Stimulated activated naive CD8-positive, alpha-beta T cell treated with anti-CD3 and anti-CD28 coated beads, Interleukin-15, amount 100 ng/mL, for 72 hours (primary cell): ENCODE measurements around the gene TIGD1.

Experiments
- ATAC-seq: fragments of 150-1000 bp; cut with Tn5 transposase; 2 replicates; pipeline ENCODE4 v1.10.0; 2021; ENCODE audit warnings: mild to moderate bottlenecking, moderate library complexity
- DNase-seq, 2 donors: peaks; one replicate each; pipeline ENCODE4 v3.0.0; 2021 to 2022
- H3K27ac Mint-ChIP-seq, 2 donors: one replicate each; pipeline ENCODE4 v1.8.0; 2022; ENCODE audit warnings: mild to moderate bottlenecking in 2 of 2, mixed read lengths in 2 of 2, moderate library complexity in 2 of 2
- H3K27me3 Mint-ChIP-seq: one replicate; pipeline ENCODE4 v1.8.0; 2022; ENCODE audit warnings: mixed read lengths
- H3K4me1 Mint-ChIP-seq: one replicate; pipeline ENCODE4 v1.8.0; 2022; ENCODE audit warnings: mild to moderate bottlenecking, mixed read lengths
- H3K4me3 Mint-ChIP-seq, 2 donors: one replicate each; pipeline ENCODE4 v1.8.0; 2022; ENCODE audit warnings: mild to moderate bottlenecking in 2 of 2, mixed read lengths in 2 of 2, moderate library complexity in 1 of 2
- H3K9me3 Mint-ChIP-seq, 2 donors: one replicate each; pipeline ENCODE4 v1.8.0; 2022; ENCODE audit warnings: mixed read lengths in 2 of 2

Gene TIGD1

DNA sequence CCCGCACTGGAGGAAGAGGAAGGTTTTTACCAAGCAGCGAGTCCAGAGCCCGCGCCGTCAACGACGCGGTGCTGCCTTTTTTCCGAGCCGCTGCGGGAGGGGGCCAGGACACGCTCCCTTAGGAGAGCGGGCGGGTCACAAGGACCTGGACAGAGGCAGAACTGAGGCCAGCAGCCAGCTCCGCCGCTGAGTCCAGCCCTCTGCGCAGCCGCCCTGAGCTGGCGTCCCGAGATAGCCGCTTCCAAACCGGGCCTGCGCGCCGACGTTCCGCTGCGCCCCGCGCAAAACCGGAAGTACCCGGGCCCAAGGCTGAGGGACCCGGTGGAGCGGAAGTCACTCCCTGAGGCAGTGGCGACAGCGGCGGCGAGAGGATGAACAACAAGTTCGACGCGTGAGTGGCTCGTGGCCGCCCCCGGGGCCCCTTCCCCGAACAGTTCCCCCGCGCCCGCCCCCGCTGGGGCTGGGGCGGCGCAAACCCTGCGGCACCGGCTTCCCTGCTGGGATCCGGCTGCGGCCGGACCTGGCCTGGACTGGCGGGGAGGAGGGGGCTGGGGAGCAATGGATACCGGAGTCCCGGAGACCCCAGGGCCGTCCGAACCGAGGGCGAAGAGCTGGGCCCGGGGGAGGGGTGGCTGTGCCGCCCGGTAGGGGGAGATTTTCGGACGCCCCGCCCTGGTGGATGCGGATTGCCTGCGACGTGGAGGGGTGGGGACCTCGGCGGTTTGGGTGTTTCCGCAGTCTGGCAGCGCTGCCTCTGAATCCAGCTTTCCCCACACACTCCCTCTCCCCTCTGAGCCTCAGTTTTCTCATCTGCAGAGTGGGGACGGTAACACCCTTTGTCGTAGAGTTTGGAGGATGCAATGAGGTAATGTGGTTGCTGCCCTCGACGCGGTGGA, at the start of gene TIGD1, which contains the start of gene EIF4E2:
TIGD1 (minus strand) TSS at position 204 of the 896 bp plus-strand sequence. CDS start 675 bp downstream, outside the sequence.
EIF4E2 (plus strand) TSS at position 336 of the 896 bp plus-strand sequence; CDS start at position 372, 36 bp downstream.
- H3K4me3 Mint-ChIP-seq, result peak within 1 kb of the TSS; percentile 98
- ATAC-seq, result peak; percentile 98
- H3K27ac Mint-ChIP-seq, result peak within 1 kb of the TSS; percentile 100
- DNase-seq, result peak; percentile 92 to 95
- H3K9me3 Mint-ChIP-seq, result peaks cover 4 to 7% of the 10 kb centered on the region in 2 donors
- peaks cover 76% of the 10 kb centered on the region for H3K4me1 Mint-ChIP-seq
- no peaks in the 10 kb centered on the region for H3K27me3 Mint-ChIP-seq

DNA sequence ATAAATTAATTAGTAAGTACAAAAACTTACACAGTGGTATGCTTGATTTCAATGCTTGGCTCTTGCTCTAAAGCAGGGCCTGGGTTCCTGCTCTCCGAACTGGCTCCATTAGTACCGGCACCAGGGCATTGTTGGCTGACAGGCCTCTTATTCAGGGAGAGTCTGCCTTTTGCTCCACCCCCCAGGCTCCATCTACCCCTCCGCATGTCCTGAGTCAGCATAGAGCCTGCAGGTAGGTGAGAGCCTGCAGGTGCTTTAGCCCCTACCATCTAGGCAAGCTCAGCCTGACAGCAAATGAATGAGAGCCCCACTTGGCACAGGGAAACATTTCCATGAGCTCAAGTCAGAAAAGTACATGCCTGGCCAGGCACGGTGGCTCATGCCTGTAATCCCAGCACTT, 47.9 kb upstream of the TIGD1 start:
- Mint-ChIP-seq H3K27ac (no peak overlapping the region), H3K9me3 (no peaks in the 10 kb centered on the region), H3K27me3 (no peaks in the 10 kb centered on the region), H3K4me1 (peaks cover 1% of the 10 kb centered on the region), H3K4me3 (no peak overlapping the region)
- ATAC-seq (no peak), DNase-seq (no peak)

DNA sequence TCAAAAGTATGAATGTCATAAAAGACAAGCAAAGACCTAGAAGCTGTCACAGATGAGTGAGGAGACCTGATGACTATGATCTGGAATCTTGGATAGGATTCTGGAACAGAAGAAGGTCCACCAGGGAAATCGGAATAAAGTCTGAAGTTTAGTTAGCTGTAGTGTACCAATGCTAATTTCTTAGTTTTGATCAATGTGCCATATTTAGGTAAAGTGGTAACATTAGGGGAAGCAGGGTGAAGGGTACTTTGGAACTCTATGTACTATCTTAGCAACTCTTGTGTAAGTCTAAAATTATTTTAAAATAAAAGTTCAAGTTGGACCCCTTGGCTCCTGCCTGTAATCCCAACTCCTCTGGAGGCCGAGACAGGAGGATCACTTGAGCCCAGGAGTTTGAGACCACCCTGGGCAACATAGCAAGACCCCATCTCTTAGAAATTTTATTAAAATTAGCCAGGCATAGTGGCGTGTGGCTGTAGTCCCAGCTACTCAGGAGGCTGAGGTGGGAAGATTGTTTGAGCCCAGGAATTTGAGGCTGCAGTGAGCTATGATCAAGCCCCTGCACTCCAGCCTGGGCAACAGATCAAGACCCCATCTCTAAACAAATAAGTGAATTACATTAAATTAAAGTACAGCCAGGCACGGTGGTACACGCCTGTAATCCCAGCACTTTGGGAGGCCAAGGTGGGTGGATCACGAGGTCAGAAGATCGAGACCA, 47.2 kb upstream of the TIGD1 start:
- H3K27me3 Mint-ChIP-seq, result no peaks in the 10 kb centered on the region
- H3K27ac Mint-ChIP-seq, result no peak overlapping the region
- H3K4me3 Mint-ChIP-seq, result no peak overlapping the region
- no peak for ATAC-seq
- H3K9me3 Mint-ChIP-seq, result no peaks in the 10 kb centered on the region
- peaks cover 8% of the 10 kb centered on the region for H3K4me1 Mint-ChIP-seq
- DNase-seq, result no peak

DNA sequence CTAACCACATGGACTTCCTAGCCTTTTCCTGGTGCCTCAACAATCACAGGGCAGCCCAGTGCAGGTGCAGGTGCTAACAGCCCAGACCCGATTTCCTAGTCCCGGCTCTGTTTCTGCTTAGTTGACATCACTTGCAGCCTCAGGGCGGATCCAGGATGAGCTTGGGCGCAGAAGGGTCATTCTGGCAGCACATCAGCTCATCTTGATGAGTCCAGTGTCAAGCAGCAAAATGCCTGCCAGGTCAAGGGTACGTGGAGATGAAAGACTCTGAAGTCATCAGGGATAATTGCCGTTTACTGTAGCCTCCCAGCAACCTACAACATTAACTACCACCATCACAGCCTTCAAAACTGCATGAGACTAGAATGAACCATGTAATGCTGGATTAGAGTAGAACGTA, 43.6 kb upstream of the TIGD1 start:
- H3K27me3 Mint-ChIP-seq, result no peaks in the 10 kb centered on the region
- H3K4me3 Mint-ChIP-seq, result no peak overlapping the region
- no peaks in the 10 kb centered on the region for H3K9me3 Mint-ChIP-seq
- H3K4me1 Mint-ChIP-seq, result peaks cover 8% of the 10 kb centered on the region
- H3K27ac Mint-ChIP-seq, result no peak overlapping the region
- DNase-seq (no peak), ATAC-seq (no peak)

- Mint-ChIP-seq H3K4me3 (no peak overlapping the region), H3K4me1 (peaks cover 8% of the 10 kb centered on the region), H3K27ac (peak overlapping the region in 1 of 2 donors; percentile 79), H3K9me3 (no peaks in the 10 kb centered on the region), H3K27me3 (no peaks in the 10 kb centered on the region)
- ATAC-seq (peak; percentile 49), DNase-seq (no peak)
Measured at GRCh38 chr2:232592772-232593395, 42.5 kb upstream of the TIGD1 start.

- Mint-ChIP-seq H3K4me1 (peaks cover 8% of the 10 kb centered on the region), H3K9me3 (no peaks in the 10 kb centered on the region), H3K27ac (no peak overlapping the region), H3K4me3 (no peak overlapping the region), H3K27me3 (no peaks in the 10 kb centered on the region)
- ATAC-seq (no peak), DNase-seq (no peak)
Measured at GRCh38 chr2:232588680-232589585, 38.6 kb upstream of the TIGD1 start.

DNA sequence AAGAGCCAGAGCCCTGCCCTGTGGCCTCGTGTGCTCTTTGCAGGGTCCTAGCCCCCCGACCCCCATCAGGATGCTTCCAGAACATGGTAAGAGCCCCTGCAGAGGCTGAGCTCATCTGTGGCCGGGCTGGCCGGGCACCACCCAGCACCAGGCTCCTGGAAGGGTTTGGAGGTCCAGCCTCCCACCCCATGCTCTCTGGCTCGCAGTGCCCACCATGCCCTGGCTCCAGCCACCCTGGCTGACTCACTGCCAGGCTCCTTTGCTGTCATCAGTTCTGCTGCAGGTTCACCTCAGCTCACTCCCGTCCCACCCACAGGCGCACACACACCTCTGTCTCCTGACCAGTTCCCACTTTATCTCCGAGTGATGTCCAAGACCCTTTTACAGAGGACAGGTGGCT, 37.7 kb upstream of the TIGD1 start:
- ATAC-seq (no peak), DNase-seq (no peak)
- Mint-ChIP-seq H3K27me3 (no peaks in the 10 kb centered on the region), H3K4me1 (peaks cover 4% of the 10 kb centered on the region), H3K27ac (no peak overlapping the region), H3K9me3 (no peaks in the 10 kb centered on the region), H3K4me3 (no peak overlapping the region)

DNA sequence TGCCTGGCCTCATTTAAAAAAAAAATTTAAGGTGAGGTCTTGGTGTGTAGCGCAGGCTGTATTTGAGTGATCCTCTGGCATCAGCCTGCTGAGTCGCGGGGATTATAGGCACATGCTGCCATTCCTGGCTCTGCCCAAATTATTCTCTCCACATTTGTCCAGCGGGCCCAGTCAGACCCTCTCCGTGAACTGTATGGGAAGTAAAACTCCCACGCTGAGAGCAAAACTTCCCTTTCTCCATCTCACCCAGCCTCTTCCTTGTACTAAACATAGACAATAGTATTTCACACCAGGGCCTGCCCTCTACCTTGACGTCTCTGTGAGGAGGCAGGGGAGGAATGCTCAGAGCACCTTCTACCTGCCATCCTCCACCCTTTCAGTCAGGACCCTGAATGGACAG, 37.2 kb upstream of the TIGD1 start:
- no peak for ATAC-seq
- no peak overlapping the region for H3K27ac Mint-ChIP-seq
- no peaks in the 10 kb centered on the region for H3K4me1 Mint-ChIP-seq
- H3K9me3 Mint-ChIP-seq, result no peaks in the 10 kb centered on the region
- H3K27me3 Mint-ChIP-seq, result no peaks in the 10 kb centered on the region
- H3K4me3 Mint-ChIP-seq, result no peak overlapping the region
- no peak for DNase-seq

- Mint-ChIP-seq H3K4me1 (no peaks in the 10 kb centered on the region), H3K27me3 (no peaks in the 10 kb centered on the region), H3K9me3 (no peaks in the 10 kb centered on the region), H3K27ac (no peak overlapping the region), H3K4me3 (no peak overlapping the region)
- DNase-seq, result no peak
- no peak for ATAC-seq
Measured at GRCh38 chr2:232586943-232587505, 36.7 kb upstream of the TIGD1 start.

- no peak for ATAC-seq
- H3K27ac Mint-ChIP-seq, result no peak overlapping the region
- peaks cover 9% of the 10 kb centered on the region for H3K4me1 Mint-ChIP-seq
- no peak overlapping the region for H3K4me3 Mint-ChIP-seq
- no peaks in the 10 kb centered on the region for H3K27me3 Mint-ChIP-seq
- no peaks in the 10 kb centered on the region for H3K9me3 Mint-ChIP-seq
- DNase-seq, result no peak
Measured at GRCh38 chr2:232584238-232584637, 33.9 kb upstream of the TIGD1 start.

DNA sequence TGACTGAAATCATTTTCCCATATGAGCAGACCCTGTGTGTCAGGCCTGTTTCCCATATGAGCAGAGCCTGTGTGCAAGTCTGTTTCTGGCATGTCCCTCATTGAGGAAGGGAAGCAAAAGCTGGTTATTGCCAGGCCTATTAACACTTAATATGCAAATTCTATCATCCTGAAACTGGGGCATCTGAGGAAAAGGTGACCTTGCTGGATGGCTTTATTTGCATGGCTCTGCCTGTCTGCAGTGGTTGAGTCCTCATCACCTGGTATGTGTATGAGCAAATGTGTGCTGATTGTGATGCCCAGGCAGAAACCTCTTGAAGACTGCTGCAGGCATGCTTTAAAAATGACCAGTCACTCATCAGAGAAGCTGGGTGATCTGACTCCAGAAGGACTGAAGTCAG, 31.4 kb upstream of the TIGD1 start:
- no peak overlapping the region for H3K4me3 Mint-ChIP-seq
- DNase-seq (no peak), ATAC-seq (no peak)
- H3K27ac Mint-ChIP-seq, result no peak overlapping the region
- H3K27me3 Mint-ChIP-seq, result no peaks in the 10 kb centered on the region
- peaks cover 9% of the 10 kb centered on the region for H3K4me1 Mint-ChIP-seq
- no peaks in the 10 kb centered on the region for H3K9me3 Mint-ChIP-seq

DNA sequence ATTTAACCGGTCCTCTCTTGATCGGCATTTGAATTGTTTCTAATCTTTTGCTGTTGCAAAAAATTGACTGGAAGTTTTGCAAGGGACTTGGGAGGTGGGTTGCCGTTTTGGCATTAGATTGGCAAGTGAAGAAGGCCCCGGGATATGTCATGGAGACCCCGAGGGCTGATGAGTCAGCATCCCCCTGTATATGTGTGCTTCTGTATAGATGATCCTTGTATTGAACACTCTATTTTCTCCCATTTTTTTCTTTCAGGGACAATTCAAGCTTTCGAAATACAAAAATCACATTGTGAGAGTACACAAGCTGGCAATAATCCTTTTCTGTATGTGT, 30.3 kb upstream of the TIGD1 start:
- DNase-seq (no peak), ATAC-seq (no peak)
- Mint-ChIP-seq H3K27me3 (no peaks in the 10 kb centered on the region), H3K27ac (no peak overlapping the region), H3K4me1 (peaks cover 15% of the 10 kb centered on the region), H3K4me3 (no peak overlapping the region), H3K9me3 (no peaks in the 10 kb centered on the region)

DNA sequence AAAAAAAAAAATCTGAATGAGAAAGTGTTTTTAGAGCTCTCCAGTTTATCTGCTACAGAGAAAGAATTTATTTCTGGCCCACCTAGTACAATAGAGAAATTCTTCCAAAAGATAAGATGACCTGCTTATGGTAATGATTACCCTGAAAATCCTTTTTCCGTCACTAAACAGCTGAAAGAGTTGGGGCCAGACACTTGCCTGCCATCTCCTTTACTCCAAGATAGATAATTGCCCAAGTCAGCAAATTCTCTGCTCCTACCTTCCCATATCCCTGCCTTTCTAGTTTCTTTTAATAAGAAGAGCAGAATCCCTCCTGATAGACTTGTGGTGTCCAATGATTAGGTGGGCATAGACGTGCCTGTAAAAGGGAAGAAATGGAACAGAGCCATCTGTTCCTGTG, 28.3 kb upstream of the TIGD1 start:
- no peaks in the 10 kb centered on the region for H3K9me3 Mint-ChIP-seq

DNA sequence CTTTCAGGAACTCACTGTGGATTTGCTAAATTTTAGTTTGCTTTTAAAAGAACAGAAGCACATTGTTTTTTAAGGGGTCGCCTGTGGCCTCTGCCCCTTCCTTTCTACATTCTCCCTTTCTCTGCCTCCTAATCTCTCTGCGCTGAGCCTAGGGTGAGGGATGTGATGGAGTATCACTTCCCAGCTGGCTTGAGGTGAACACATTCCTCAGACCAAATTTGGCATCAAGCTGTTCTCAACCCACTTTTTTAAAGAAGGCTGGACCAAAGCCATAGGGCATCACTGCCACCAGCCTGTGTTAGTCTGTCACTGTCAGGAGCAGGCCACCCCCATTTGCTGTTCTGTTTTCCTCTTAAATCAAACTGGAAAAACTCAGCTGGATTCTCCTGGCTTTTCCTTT, 27.5 kb upstream of the TIGD1 start:
- no peaks in the 10 kb centered on the region for H3K9me3 Mint-ChIP-seq
- DNase-seq, result no peak
- peak overlapping the region in 1 of 2 donors; percentile 31 for H3K27ac Mint-ChIP-seq
- H3K27me3 Mint-ChIP-seq, result no peaks in the 10 kb centered on the region
- peaks cover 15% of the 10 kb centered on the region for H3K4me1 Mint-ChIP-seq
- H3K4me3 Mint-ChIP-seq, result no peak overlapping the region
- ATAC-seq, result no peak

More for the DNA sequence above, 28.3 kb upstream of the TIGD1 start:
- no peaks in the 10 kb centered on the region for H3K27me3 Mint-ChIP-seq
- H3K4me1 Mint-ChIP-seq, result peaks cover 15% of the 10 kb centered on the region
- no peak overlapping the region for H3K27ac Mint-ChIP-seq
- ATAC-seq (no peak), DNase-seq (no peak)
- H3K4me3 Mint-ChIP-seq, result no peak overlapping the region

GRCh38 chr2:232576995-232577394, 26.6 kb upstream of the TIGD1 start:
- H3K27me3 Mint-ChIP-seq, result no peaks in the 10 kb centered on the region
- peaks cover 15% of the 10 kb centered on the region for H3K4me1 Mint-ChIP-seq
- ATAC-seq (no peak), DNase-seq (no peak)
- H3K27ac Mint-ChIP-seq, result no peak overlapping the region
- no peaks in the 10 kb centered on the region for H3K9me3 Mint-ChIP-seq
- H3K4me3 Mint-ChIP-seq, result no peak overlapping the region
